B cell (primary cell): ENCODE measurements around the gene GRB10. TPM values are rescaled to one million over a fixed set of nuclear protein-coding genes. Genes with fewer than 3 reads are reported as not detected.

Experiments used
- ATAC-seq: fragments of 200-7000 bp; cut with Tn5 transposase; one replicate; pipeline ENCODE4 v1.10.0; 2021; ENCODE audit warnings: low read depth, mild to moderate bottlenecking, moderate number of reproducible peaks, moderate library complexity
- CTCF ChIA-PET: fragments of 350-600 bp; sonication (Branson Sonifier 250); formaldehyde crosslinking; loops from one replicate; lab custom pipeline; 2021; ENCODE audit warnings: antibody characterized with exemption, inconsistent platforms; lab: Charles Lee
- POLR2A ChIA-PET: fragments of 350-600 bp; sonication (Branson Sonifier 250); formaldehyde crosslinking; loops from one replicate; lab custom pipeline; 2021; ENCODE audit warnings: antibody characterized with exemption; lab: Charles Lee
- DNase-seq: peaks from one replicate; pipeline ENCODE4 v3.0.0; 2013
- H2AFZ ChIP-seq: 2 replicates; pipeline ENCODE4 v1.6.1; 2012; ENCODE audit warnings: mild to moderate bottlenecking, low read depth, low read length; ENCODE audit not compliant: insufficient read depth, poor library complexity, severe bottlenecking
- H3K27ac ChIP-seq, 2 donors: 1 replicate in 1 of 2; 2 replicates in 1 of 2; pipeline ENCODE4 v1.5.1; 2012 to 2013; ENCODE audit warnings: low read length in 2 of 2, mild to moderate bottlenecking in 2 of 2, moderate library complexity in 1 of 2
- H3K27me3 ChIP-seq, 4 experiments: fragments of 200-600 bp in 1 of 4; sonication (generic) in 1 of 4; replicated peaks in 1 of 4; 1 replicate in 2 of 4; 2 replicates in 2 of 4; pipeline versions ENCODE4 v1.6.1 to v1.7.0; 2013 to 2016; ENCODE audit warnings: low read length in 3 of 4, mild to moderate bottlenecking in 2 of 4, mixed read lengths in 1 of 4, moderate library complexity in 1 of 4; ENCODE audit not compliant: insufficient read depth in 4 of 4, control insufficient read depth in 3 of 4; ENCODE audit errors: control extremely low read depth in 1 of 4
- H3K36me3 ChIP-seq, 2 experiments: replicated peaks in 1 of 2; 1 replicate in 1 of 2; 2 replicates in 1 of 2; pipeline versions ENCODE4 v1.6.1 to v1.7.1; 2013; ENCODE audit warnings: low read length in 1 of 2; ENCODE audit not compliant: insufficient read depth in 2 of 2, control insufficient read depth in 1 of 2; ENCODE audit errors: control extremely low read depth in 1 of 2, extremely low read depth in 1 of 2
- H3K4me1 ChIP-seq, 2 donors: fragments of 200-600 bp in 1 of 2; sonication (generic) in 1 of 2; 1 replicate in 1 of 2; 2 replicates in 1 of 2; pipeline versions ENCODE4 v1.5.1 to v1.6.1; 2013 to 2017; ENCODE audit warnings: low read length in 2 of 2; ENCODE audit not compliant: control insufficient read depth in 2 of 2, insufficient read depth in 2 of 2
- H3K4me2 ChIP-seq: replicated peaks from 2 replicates; pipeline ENCODE3; 2012; ENCODE audit warnings: mild to moderate bottlenecking, low read depth, low read length; ENCODE audit not compliant: poor library complexity, severe bottlenecking
- H3K4me3 ChIP-seq, 5 experiments: fragments of 200-600 bp in 1 of 5; sonication (generic) in 1 of 5; 1 replicate in 3 of 5; 2 replicates in 2 of 5; pipeline versions ENCODE4 v1.5.1 to v1.7.0; 2011 to 2016; ENCODE audit warnings: low read length in 4 of 5, mild to moderate bottlenecking in 4 of 5, low read depth in 2 of 5, control low read depth in 1 of 5, moderate library complexity in 1 of 5; ENCODE audit not compliant: insufficient read depth in 1 of 5; ENCODE audit errors: control extremely low read depth in 1 of 5, extremely low read depth in 1 of 5
- H3K79me2 ChIP-seq: fragments of 200-600 bp; sonication (generic); one replicate; pipeline ENCODE4 v1.6.0; 2016; ENCODE audit warnings: low read length; ENCODE audit not compliant: control insufficient read depth, insufficient read depth
- H3K9ac ChIP-seq: fragments of 200-600 bp; sonication (generic); 2 replicates; pipeline ENCODE4 v1.6.1; 2017; ENCODE audit warnings: mild to moderate bottlenecking, low read length, moderate library complexity
- H3K9me3 ChIP-seq, 3 donors: one replicate each; pipeline versions ENCODE4 v1.6.1 to v1.7.1; 2013; ENCODE audit warnings: low read length in 2 of 3; ENCODE audit not compliant: control insufficient read depth in 2 of 3, insufficient read depth in 1 of 3; ENCODE audit errors: control extremely low read depth in 1 of 3
- H4K20me1 ChIP-seq: 2 replicates; pipeline ENCODE4 v1.6.0; 2012; ENCODE audit warnings: mild to moderate bottlenecking, low read length; ENCODE audit not compliant: insufficient read depth, control insufficient read depth, poor library complexity, severe bottlenecking
- H3K27ac Mint-ChIP-seq: one replicate; pipeline ENCODE4 v1.8.0; 2021; ENCODE audit warnings: mixed read lengths
- H3K27me3 Mint-ChIP-seq: one replicate; pipeline ENCODE4 v1.8.0; 2021; ENCODE audit warnings: mixed read lengths
- H3K4me1 Mint-ChIP-seq: one replicate; pipeline ENCODE4 v1.8.0; 2021; ENCODE audit warnings: mixed read lengths
- H3K4me3 Mint-ChIP-seq: one replicate; pipeline ENCODE4 v1.8.0; 2021; ENCODE audit warnings: mixed read lengths
- H3K9me3 Mint-ChIP-seq: one replicate; pipeline ENCODE4 v1.8.0; 2022; ENCODE audit warnings: mixed read lengths; ENCODE audit not compliant: insufficient read depth
- EZH2 ChIP-seq: IDR thresholded peaks from 2 replicates; pipeline ENCODE4 v1.6.1; 2012; ENCODE audit warnings: borderline replicate concordance, low read depth, mild to moderate bottlenecking, moderate library complexity, low read length; ENCODE audit not compliant: insufficient read depth, poor library complexity, severe bottlenecking
- WGBS: methylation state at CpG from one replicate; pipeline ENCODE4 v1.1.5; 2013; ENCODE audit warnings: missing lambda C conversion rate; ENCODE audit not compliant: insufficient coverage; 5-methylcytosine and 5-hydroxymethylcytosine counted together
- intact Hi-C: fragments of 100-400 bp; cut with micrococcal nuclease; formaldehyde crosslinking; loops from one replicate; pipeline ENCODE4 v1.10.0; 2022
- polyA plus RNA-seq: library from polyadenylated mRNA; depleted of rRNA; stranded (reverse); fragments of >200 nt; gene quantifications from 2 replicates; pipeline ENCODE4 v1.2.3, GENCODE V29; 2012
- total RNA-seq, 2 donors: library from RNA; stranded (reverse); fragments of 120-200 nt in 1 of 2; gene quantifications; 1 replicate in 1 of 2; 2 replicates in 1 of 2; pipeline versions ENCODE4 v1.2.3 to v1.2.4, GENCODE V29; 2013 to 2022
- TF ChIP-seq, protein P1 (sequence below): fragments of 200-600 bp; IDR thresholded peaks from one replicate; pipeline ENCODE4 v1.8.0; 2022; ENCODE audit warnings: antibody characterized with exemption, mild to moderate bottlenecking

Gene GRB10
- total and polyA plus RNA-seq, 2 donors (not counting 1 experiment from before 2014, with no cell fraction given): 0.04 TPM; not detected in 1

DNA sequence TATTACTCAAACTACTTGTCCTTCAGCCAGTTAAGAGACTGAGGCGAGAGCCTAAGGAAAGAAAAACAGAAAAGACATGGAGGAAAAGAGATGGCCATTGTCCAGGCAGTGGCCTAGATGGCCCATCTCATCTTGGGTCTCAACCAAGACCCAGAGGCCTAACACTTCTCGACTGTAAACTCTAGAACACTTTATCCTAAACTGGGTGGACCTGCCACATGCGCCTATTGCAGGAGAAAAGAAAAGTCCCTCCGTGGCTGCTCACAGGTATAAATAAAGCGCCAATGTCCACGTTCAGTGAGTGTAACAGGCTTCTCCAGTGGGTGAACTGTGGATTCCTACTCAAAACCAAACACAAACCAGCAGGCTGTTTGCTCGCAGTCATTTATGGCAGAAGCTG, 124.8 kb downstream of the GRB10 start:
- no peak for ATAC-seq
- H3K27ac Mint-ChIP-seq: no peak overlapping the region
- H3K4me2 ChIP-seq: no peak overlapping the region
- H3K4me1 ChIP-seq: peaks cover 32 to 34% of the 10 kb centered on the region in 2 donors
- H4K20me1 ChIP-seq: no peaks in the 10 kb centered on the region
- H3K27me3 ChIP-seq: peaks cover 0 to 3% (median 0%) of the 10 kb centered on the region in 4 experiments
- H3K27ac ChIP-seq: no peak overlapping the region
- H3K27me3 Mint-ChIP-seq: peaks cover 12% of the 10 kb centered on the region
- DNase-seq: no peak
- peaks cover 0 to 4% (median 0%) of the 10 kb centered on the region in 3 donors for H3K9me3 ChIP-seq
- no peak overlapping the region for H3K4me3 Mint-ChIP-seq
- no peaks in the 10 kb centered on the region for H3K79me2 ChIP-seq
- no peaks in the 10 kb centered on the region for H3K36me3 ChIP-seq
- H2AFZ ChIP-seq: no peak overlapping the region
- no peak overlapping the region for H3K4me3 ChIP-seq
- no peak overlapping the region for H3K9ac ChIP-seq
- peaks cover 44% of the 10 kb centered on the region for H3K4me1 Mint-ChIP-seq
- POLR2A ChIA-PET: no interaction called here
- CTCF ChIA-PET: no interaction called here
- WGBS: 95% methylated on average over 3 of the region's 7 CpGs
- TF ChIP-seq, protein P1, sequence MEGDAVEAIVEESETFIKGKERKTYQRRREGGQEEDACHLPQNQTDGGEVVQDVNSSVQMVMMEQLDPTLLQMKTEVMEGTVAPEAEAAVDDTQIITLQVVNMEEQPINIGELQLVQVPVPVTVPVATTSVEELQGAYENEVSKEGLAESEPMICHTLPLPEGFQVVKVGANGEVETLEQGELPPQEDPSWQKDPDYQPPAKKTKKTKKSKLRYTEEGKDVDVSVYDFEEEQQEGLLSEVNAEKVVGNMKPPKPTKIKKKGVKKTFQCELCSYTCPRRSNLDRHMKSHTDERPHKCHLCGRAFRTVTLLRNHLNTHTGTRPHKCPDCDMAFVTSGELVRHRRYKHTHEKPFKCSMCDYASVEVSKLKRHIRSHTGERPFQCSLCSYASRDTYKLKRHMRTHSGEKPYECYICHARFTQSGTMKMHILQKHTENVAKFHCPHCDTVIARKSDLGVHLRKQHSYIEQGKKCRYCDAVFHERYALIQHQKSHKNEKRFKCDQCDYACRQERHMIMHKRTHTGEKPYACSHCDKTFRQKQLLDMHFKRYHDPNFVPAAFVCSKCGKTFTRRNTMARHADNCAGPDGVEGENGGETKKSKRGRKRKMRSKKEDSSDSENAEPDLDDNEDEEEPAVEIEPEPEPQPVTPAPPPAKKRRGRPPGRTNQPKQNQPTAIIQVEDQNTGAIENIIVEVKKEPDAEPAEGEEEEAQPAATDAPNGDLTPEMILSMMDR: no peak
- TF ChIP-seq EZH2: no peak
- no peaks in the 10 kb centered on the region for H3K9me3 Mint-ChIP-seq
- intact Hi-C loops: no loop called here

DNA sequence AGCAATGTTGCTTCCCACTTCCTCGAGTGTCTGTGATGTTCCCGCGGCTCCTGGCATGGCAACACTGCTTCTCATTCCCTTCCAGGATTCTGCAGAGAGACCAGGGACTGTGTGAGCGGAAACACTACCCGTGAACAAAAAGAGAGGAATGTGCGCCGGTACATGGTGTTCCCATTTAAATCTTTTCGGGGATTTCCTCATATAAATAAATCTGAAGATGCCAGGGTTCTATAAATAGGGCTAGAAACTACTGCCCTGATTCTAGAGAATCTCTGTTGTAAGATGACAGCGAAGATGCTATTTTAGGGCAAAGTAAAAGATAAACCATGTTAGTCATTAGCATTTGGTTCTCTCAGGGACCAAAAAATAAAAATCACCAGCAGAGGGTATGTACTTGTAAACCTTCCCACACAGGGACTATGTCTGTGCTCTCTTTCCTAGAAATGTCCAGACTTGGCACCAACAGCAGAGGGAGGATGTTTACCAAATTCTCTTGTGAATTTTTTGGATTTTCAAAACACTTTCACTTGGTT, 125.3 kb downstream of the GRB10 start:
- no peak overlapping the region for H2AFZ ChIP-seq
- intact Hi-C loops: no loop called here
- H3K79me2 ChIP-seq: no peaks in the 10 kb centered on the region
- peaks cover 0 to 3% (median 0%) of the 10 kb centered on the region in 4 experiments for H3K27me3 ChIP-seq
- H3K4me1 ChIP-seq: peaks cover 27 to 29% of the 10 kb centered on the region in 2 donors
- POLR2A ChIA-PET: no interaction called here
- DNase-seq: no peak
- Mint-ChIP-seq H3K27ac (no peak overlapping the region), H3K4me1 (peaks cover 39% of the 10 kb centered on the region), H3K27me3 (peaks cover 12% of the 10 kb centered on the region), H3K4me3 (no peak overlapping the region), H3K9me3 (no peaks in the 10 kb centered on the region)
- no peak overlapping the region for H3K4me2 ChIP-seq
- CTCF ChIA-PET: no interaction called here
- 83% methylated on average over 8 of the region's 9 CpGs for WGBS
- H3K9me3 ChIP-seq: peaks cover 0 to 4% (median 0%) of the 10 kb centered on the region in 3 donors
- no peaks in the 10 kb centered on the region for H3K36me3 ChIP-seq
- no peak for TF ChIP-seq EZH2
- TF ChIP-seq, protein P1: no peak
- H3K27ac ChIP-seq: no peak overlapping the region
- no peak overlapping the region for H3K9ac ChIP-seq
- no peak for ATAC-seq
- no peak overlapping the region for H3K4me3 ChIP-seq
- H4K20me1 ChIP-seq: no peaks in the 10 kb centered on the region
